Thyroid gland (tissue), 4 donors: Measurements from ENCODE around the gene SNX19.

Experiments
- POLR2A ChIP-seq, 2 donors: fragments of 450-650 bp; IDR thresholded peaks; one replicate each; pipeline ENCODE4 v1.6.1; 2017; ENCODE audit warnings: antibody characterized with exemption in 2 of 2, mild to moderate bottlenecking in 2 of 2, moderate library complexity in 1 of 2
- TF ChIP-seq, protein P1 (sequence below), 6 experiments: fragments of 200-600 bp in 3 of 6; fragments of 450-650 bp in 3 of 6; sonication (generic) in 3 of 6; IDR thresholded peaks; one replicate each; pipeline ENCODE4 v1.5.1; 2016 to 2019; ENCODE audit warnings: antibody characterized with exemption in 6 of 6, mild to moderate bottlenecking in 2 of 6, inconsistent platforms in 1 of 6, moderate library complexity in 1 of 6

DNA sequence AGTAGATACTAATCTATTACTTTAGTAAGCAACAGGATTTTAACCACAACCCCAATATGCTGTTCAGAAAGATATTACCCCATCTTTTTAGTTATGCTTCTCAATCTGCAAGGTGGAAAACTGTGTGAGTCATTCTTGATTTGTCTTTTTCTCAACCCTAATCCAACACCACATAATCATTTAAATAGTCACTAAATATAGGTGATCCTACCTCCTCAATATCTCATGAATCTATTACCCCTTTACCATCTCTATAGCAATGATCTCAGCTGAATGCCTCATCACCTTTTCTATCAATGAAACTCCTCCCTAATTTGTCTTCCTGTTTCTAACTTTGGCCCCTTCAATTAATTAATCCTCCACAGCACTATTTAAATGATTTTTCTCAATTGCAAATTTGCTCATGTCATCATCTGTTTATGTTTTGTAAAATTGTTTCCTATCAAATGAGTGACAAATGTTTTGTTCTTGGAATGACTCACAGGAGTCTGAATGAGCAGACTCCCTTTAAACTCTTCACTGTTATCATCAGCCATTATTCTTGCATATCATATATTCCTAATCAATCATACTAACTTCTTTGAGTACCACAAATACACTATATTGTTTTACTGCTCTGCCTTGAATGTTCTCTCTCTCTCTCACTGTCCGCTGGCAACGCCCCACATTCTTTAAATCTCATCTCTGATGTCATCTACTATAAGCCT, 26.1 kb downstream of the SNX19 start:
- TF ChIP-seq, protein P1, sequence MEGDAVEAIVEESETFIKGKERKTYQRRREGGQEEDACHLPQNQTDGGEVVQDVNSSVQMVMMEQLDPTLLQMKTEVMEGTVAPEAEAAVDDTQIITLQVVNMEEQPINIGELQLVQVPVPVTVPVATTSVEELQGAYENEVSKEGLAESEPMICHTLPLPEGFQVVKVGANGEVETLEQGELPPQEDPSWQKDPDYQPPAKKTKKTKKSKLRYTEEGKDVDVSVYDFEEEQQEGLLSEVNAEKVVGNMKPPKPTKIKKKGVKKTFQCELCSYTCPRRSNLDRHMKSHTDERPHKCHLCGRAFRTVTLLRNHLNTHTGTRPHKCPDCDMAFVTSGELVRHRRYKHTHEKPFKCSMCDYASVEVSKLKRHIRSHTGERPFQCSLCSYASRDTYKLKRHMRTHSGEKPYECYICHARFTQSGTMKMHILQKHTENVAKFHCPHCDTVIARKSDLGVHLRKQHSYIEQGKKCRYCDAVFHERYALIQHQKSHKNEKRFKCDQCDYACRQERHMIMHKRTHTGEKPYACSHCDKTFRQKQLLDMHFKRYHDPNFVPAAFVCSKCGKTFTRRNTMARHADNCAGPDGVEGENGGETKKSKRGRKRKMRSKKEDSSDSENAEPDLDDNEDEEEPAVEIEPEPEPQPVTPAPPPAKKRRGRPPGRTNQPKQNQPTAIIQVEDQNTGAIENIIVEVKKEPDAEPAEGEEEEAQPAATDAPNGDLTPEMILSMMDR (IDR thresholded peaks at IDR 0.05), result no peak
- TF ChIP-seq POLR2A (IDR thresholded peaks at IDR 0.05), result no peak
